IPS-NIHi7 (cell line): ENCODE measurements around the gene WBP2NL.

Experiments
- DNase-seq: peaks from one replicate; pipeline ENCODE4 v3.0.0; 2012; ENCODE audit warnings: mixed read lengths; ENCODE audit errors: extremely low spot score

Gene WBP2NL

DNA sequence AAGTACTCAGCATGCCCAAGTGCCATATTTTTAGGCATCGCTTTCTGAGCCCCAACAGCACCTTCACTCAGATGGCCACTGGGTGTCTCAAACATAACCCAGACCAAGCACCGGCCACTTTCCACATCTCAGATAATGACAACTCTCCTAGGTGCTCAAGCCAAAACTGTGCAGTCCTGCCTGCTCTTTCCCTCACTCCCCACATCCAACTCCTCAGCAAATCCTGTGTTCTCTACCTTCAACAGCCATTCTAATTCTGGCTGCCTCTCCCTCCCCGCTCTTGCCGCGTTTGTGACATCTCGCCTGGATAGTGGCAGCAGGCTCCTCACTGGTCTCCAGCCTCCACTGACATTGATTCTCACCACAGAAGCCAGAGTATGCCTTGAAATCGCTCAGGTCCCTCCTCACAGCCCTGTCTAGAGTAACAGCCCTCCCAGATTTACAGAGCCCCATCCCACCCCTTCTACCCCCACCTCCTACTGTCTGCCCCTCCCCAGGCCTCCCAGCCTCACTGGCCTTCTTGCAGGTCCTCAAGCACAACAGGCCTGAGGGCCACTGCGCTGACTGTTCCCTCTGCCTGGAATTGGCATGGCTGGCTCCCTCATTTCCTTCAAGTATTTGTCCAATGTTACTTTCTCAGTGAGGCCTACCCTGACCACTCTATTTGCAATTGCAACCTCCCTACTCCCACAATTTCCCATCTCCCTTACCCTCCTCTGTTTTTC lies 74.2 kb downstream of the WBP2NL start:
- DNase-seq = no peak

DNA sequence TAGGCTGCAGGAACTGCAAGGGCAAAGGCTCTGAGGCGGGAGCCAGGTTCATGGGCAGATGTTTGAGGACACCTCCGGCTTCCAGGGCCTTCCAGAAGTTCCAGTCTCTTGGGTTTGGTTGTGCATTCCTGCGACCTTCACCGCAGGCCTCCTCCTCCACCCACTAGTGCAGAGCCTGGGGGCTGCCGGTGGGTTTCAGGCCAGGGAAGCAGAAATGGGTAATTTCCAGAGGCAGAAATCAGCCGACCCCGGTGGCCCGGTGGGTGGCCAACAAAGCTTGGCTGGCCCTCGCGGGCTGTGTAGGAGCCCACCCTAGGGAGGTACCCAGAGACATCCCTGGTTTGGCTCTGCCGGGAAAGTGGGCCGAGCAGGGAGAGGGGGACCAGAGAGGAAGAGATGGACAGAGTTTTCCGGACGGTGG lies 75.0 kb downstream of the WBP2NL start:
- no peak for DNase-seq

DNA sequence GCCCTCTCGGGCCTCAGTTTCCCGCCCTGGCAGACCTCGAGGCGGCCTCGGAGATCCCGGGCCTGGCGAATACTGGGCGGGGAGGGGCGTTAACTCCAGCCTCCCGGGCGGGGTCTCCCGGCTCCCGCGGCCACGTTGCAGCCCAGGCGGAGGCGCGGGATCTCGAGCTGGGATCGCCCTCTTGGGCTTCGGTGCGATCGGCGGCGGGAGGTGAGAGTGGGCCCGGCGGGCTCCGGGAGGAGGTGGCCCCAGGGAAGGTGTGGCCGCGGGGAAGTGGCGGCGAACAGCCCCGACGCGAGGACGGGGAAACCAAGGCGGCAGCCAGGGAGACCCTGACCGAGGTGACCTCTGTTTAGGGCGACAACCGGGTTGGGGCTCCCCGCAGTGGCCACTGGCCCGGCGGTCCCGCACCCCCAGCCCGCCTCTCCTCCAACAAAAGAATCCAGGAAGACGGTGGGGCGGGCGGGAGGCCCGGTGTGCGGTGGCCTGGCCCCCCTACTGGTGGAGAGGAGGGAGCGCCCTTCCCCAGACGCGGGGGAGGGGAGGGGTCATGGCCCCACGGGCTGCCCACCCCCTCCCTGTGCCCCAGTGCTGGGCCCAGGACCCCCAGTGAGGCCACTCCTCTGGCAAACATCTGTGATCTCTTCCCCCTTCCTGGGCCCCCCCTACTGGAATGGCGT lies 75.7 kb downstream of the WBP2NL start, which contains the start of gene PHETA2:
PHETA2 (plus strand) TSS at position 117 of the 680 bp plus-strand sequence. CDS start 3,046 bp downstream, outside the sequence.
- DNase-seq = peak; percentile 48

DNA sequence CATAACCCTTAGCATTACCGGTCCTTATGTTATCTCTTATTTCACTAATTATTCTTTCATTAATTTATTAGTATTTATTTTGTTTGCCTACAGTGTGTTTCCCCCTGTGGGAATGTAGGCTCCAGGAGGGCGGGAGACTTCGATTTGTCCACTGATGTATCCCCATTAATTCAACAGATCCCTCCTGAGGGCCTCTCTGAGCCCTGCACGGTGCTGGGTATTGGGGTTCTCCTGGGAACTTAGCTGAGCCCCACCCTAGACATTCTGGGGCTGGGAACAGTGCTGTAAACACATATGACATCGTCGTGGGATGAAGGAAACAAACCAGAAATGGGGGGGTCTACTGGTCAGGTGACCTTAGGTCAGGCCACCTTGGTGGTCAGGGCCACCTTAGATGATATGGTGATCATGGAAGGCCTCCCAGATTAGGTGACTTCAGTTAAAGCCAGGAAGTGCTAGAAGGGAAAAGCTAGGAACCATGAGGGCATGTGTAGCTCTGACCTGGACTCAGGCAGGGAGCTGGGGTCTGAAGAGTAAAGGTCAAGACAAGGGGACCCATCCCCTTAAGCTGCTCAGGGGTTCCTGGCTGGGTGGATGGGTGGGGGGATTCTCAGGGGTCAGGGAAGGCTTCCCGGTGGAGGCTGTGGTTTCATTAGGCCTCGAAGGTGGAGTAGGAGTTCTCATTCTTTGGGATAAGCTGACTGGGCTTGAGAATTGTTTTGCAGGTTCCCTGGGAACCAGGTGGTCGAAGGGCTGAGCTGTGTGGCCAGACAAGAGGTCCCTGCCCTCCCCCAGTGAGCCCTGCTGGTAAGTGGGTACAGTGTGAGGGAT lies 76.5 kb downstream of the WBP2NL start:
- no peak for DNase-seq

DNA sequence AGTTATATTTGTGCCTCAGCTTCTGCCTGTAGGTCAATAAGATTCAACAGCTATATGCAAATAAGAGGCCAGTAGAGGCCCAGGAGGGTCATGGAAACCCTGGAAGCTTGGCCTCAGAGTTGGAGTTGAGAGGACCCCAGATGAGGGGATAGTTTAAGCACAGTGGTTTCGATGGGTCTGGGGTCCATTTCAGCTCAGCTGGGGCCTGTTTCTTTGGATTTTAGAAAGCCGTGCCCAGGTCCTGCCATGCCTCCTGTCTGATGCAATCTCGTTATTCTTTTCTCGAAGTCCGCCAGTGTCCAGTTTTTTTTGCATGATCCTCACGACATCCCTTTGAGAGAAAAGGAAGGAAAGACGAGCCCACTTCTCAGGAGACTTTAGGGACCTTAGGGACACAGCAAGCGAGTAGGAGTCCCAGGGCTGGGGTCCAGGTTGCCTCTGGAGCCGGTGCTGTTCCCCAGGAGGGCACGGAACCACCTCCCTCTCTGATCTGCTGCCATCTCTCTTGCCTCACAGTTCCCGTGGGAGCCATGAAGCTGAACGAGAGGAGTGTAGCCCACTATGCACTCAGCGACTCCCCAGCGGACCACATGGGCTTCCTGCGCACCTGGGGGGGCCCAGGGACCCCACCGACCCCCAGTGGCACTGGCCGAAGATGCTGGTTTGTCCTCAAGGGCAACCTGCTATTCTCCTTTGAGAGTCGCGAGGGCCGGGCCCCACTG lies 78.3 kb downstream of the WBP2NL start:
- DNase-seq = no peak

DNA sequence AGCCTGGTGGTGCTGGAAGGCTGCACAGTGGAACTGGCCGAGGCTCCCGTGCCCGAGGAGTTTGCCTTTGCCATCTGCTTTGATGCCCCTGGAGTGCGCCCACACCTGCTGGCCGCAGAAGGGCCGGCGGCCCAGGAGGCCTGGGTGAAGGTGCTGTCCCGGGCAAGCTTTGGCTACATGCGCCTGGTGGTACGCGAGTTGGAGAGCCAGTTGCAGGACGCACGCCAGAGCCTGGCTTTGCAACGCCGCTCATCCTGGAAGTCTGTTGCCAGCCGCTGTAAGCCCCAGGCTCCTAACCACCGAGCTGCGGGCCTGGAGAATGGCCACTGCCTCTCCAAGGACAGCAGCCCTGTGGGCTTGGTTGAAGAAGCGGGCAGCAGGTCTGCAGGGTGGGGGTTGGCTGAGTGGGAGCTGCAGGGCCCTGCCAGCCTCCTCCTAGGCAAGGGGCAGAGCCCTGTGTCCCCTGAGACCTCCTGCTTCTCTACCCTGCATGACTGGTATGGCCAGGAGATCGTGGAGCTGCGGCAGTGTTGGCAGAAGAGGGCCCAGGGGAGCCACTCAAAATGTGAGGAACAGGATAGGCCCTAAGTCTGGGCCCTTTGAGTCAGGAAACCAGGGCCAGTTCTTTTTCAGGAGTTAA lies 79.0 kb downstream of the WBP2NL start:
- no peak for DNase-seq
